Liver (tissue), 9 donors: ENCODE results near the gene IKBIP. TPM values are rescaled to one million over a fixed set of nuclear protein-coding genes. Genes with fewer than 3 reads are reported as not detected.

Experiments
- DNase-seq: peaks from one replicate; pipeline ENCODE4 v3.0.0-alpha.2; 2017; ENCODE audit warnings: low spot score
- H3K27ac ChIP-seq, 2 donors: one replicate each; pipeline ENCODE4 v1.7.0; 2013; ENCODE audit warnings: inconsistent platforms in 2 of 2, low read length in 2 of 2, control low read depth in 1 of 2, low read depth in 1 of 2, mild to moderate bottlenecking in 1 of 2
- H3K27me3 ChIP-seq, 4 donors: one replicate each; pipeline versions ENCODE4 v1.6.1 to v1.7.0; 2013; ENCODE audit warnings: low read length in 3 of 4, inconsistent platforms in 1 of 4, mild to moderate bottlenecking in 1 of 4, moderate library complexity in 1 of 4; ENCODE audit not compliant: control insufficient read depth in 4 of 4, insufficient read depth in 4 of 4
- H3K36me3 ChIP-seq, 4 donors: one replicate each; pipeline versions ENCODE4 v1.6.1 to v1.7.0; 2013; ENCODE audit warnings: low read length in 3 of 4, mild to moderate bottlenecking in 3 of 4, low read depth in 1 of 4, moderate library complexity in 1 of 4; ENCODE audit not compliant: control insufficient read depth in 4 of 4, insufficient read depth in 3 of 4
- H3K4me1 ChIP-seq, 4 donors: one replicate each; pipeline versions ENCODE4 v1.6.1 to v1.7.0; 2013; ENCODE audit warnings: low read length in 3 of 4, mild to moderate bottlenecking in 3 of 4, moderate library complexity in 1 of 4; ENCODE audit not compliant: control insufficient read depth in 4 of 4, insufficient read depth in 4 of 4
- H3K4me3 ChIP-seq, 3 donors: one replicate each; pipeline versions ENCODE4 v1.6.1 to v1.7.0; 2013; ENCODE audit warnings: low read length in 3 of 3, control low read depth in 1 of 3, low read depth in 1 of 3, mild to moderate bottlenecking in 1 of 3
- H3K9ac ChIP-seq, 2 donors: one replicate each; pipeline ENCODE4 v1.7.0; 2013; ENCODE audit warnings: low read length in 2 of 2, mild to moderate bottlenecking in 2 of 2, moderate library complexity in 2 of 2, control low read depth in 1 of 2, low read depth in 1 of 2
- H3K9me3 ChIP-seq, 4 donors: one replicate each; pipeline versions ENCODE4 v1.6.1 to v1.7.0; 2013; ENCODE audit warnings: low read length in 3 of 4; ENCODE audit not compliant: control insufficient read depth in 4 of 4
- CTCF ChIP-seq: fragments of 150-350 bp; IDR thresholded peaks from 2 replicates; pipeline ENCODE4 v1.5.1; 2017; ENCODE audit warnings: improper control_type of control experiment, low read depth, low read length; ENCODE audit not compliant: missing input control
- EGR1 ChIP-seq, 2 donors: IDR thresholded peaks; 2 replicates each; pipeline ENCODE4 v1.6.1; 2016 to 2018; ENCODE audit warnings: antibody characterized with exemption in 2 of 2, low read depth in 2 of 2
- FOXA2 ChIP-seq: IDR thresholded peaks from 2 replicates; pipeline ENCODE4 v1.6.1; 2016; ENCODE audit warnings: antibody characterized with exemption
- HNF4G ChIP-seq: IDR thresholded peaks from 2 replicates; pipeline ENCODE4 v1.6.1; 2016; ENCODE audit warnings: antibody characterized with exemption
- JUND ChIP-seq, 2 donors: IDR thresholded peaks; 2 replicates each; pipeline ENCODE4 v1.6.1; 2016; ENCODE audit warnings: antibody characterized with exemption in 2 of 2
- MAX ChIP-seq: IDR thresholded peaks from 2 replicates; pipeline ENCODE4 v1.6.1; 2016; ENCODE audit warnings: antibody characterized with exemption
- RAD21 ChIP-seq, 2 donors: IDR thresholded peaks; 2 replicates each; pipeline ENCODE4 v1.6.1; 2016; ENCODE audit warnings: antibody characterized with exemption in 2 of 2, mild to moderate bottlenecking in 2 of 2
- REST ChIP-seq: IDR thresholded peaks from 2 replicates; pipeline ENCODE4 v1.6.1; 2016; ENCODE audit warnings: antibody characterized with exemption, mild to moderate bottlenecking
- SP1 ChIP-seq: IDR thresholded peaks from 2 replicates; pipeline ENCODE4 v1.6.1; 2018; ENCODE audit warnings: antibody characterized with exemption, mild to moderate bottlenecking
- TAF1 ChIP-seq: conservative IDR thresholded peaks from 2 replicates; pipeline ENCODE4 v1.6.1; 2016; ENCODE audit warnings: antibody characterized with exemption, mild to moderate bottlenecking
- ZBTB33 ChIP-seq: IDR thresholded peaks from 2 replicates; pipeline ENCODE4 v1.6.1; 2016; ENCODE audit warnings: antibody characterized with exemption
- WGBS: extraction: QIAGEN DNeasy Blood & Tissue Kit; methylation state at CpG from one replicate; pipeline ENCODE4 v1.1.7; 2013; 5-methylcytosine and 5-hydroxymethylcytosine counted together
- polyA plus RNA-seq, 2 donors: library from polyadenylated mRNA; stranded (reverse) in 1 of 2; unstranded in 1 of 2; fragments of 200-250 nt in 1 of 2; fragments of >200 nt in 1 of 2; fragmentation: Nextera tagmentation in 1 of 2; extraction: Ambion mirVana in 1 of 2; gene quantifications; one replicate each; pipeline versions ENCODE4 v1.2.1 to v1.2.3, GENCODE V29; 2013 to 2015
- total RNA-seq, 2 donors: library from RNA; depleted of rRNA; stranded (reverse); fragments of >200 nt; gene quantifications; one replicate each; pipeline ENCODE4 v1.2.3, GENCODE V29; 2014
- donor health status: healthy.
- donor health status: healthy.
- donor health status: healthy.
- donor health status: healthy.
- donor health status: healthy.

Gene IKBIP
- total and polyA plus RNA-seq, 4 donors, result 4.7 to 10.5 (median 6.3) TPM

- DNase-seq, result no peak
- H3K9me3 ChIP-seq, result no peaks in the 10 kb centered on the region
- H3K4me3 ChIP-seq, result no peak overlapping the region
- H3K27me3 ChIP-seq, result no peaks in the 10 kb centered on the region
- WGBS, result 76% methylated on average over 2 of the region's 2 CpGs
- TF ChIP-seq EGR1 (IDR thresholded peaks at IDR 0.05; ENCODE audit: low read depth in 2 of 2) (no peak), MAX (no peak), SP1 (no peak)
- H3K36me3 ChIP-seq, result no peaks in the 10 kb centered on the region
- no peak overlapping the region for H3K9ac ChIP-seq
- no peaks in the 10 kb centered on the region for H3K4me1 ChIP-seq
- no peak overlapping the region for H3K27ac ChIP-seq
Observed at GRCh38 chr12:98637068-98637467, 7.5 kb downstream of the IKBIP start.

- H3K27me3 ChIP-seq, result no peaks in the 10 kb centered on the region
- no peak overlapping the region for H3K27ac ChIP-seq
- no peaks in the 10 kb centered on the region for H3K9me3 ChIP-seq
- DNase-seq, result no peak
- no peak overlapping the region for H3K4me3 ChIP-seq
- no peak overlapping the region for H3K9ac ChIP-seq
- no peaks in the 10 kb centered on the region for H3K36me3 ChIP-seq
- H3K4me1 ChIP-seq, result no peaks in the 10 kb centered on the region
- no peak for TF ChIP-seq SP1
- 92% methylated on average over 4 of the region's 4 CpGs for WGBS
Observed at GRCh38 chr12:98635657-98636323, 8.8 kb downstream of the IKBIP start.

- Histone ChIP-seq H3K9ac (no peak overlapping the region), H3K4me3 (no peak overlapping the region), H3K4me1 (no peaks in the 10 kb centered on the region), H3K27me3 (no peaks in the 10 kb centered on the region), H3K27ac (no peak overlapping the region), H3K9me3 (no peaks in the 10 kb centered on the region), H3K36me3 (no peaks in the 10 kb centered on the region)
- WGBS, result 56% methylated on average over 4 of the region's 4 CpGs
- TF ChIP-seq JUND (IDR thresholded peaks at IDR 0.05) (no peak), ZBTB33 (no peak), TAF1 (no peak), REST (no peak), FOXA2 (no peak), MAX (no peak), CTCF (no peak), SP1 (no peak), RAD21 (IDR thresholded peaks at IDR 0.05) (no peak), HNF4G (no peak)
- no peak for DNase-seq
Observed at GRCh38 chr12:98618952-98619351, 25.6 kb downstream of the IKBIP start.
